Skeletal muscle tissue (tissue), 4 donors: Measurements from ENCODE around the gene LDLRAD1. TPM values are rescaled to one million over a fixed set of nuclear protein-coding genes. Genes with fewer than 3 reads are reported as not detected.

ENCODE experiments used
- H3K27ac ChIP-seq: one replicate; pipeline ENCODE4 v1.7.0; 2013; ENCODE audit warnings: mild to moderate bottlenecking, low read depth, low read length, inconsistent platforms
- H3K27me3 ChIP-seq, 3 donors: one replicate each; pipeline ENCODE4 v1.7.0; 2013; ENCODE audit warnings: low read length in 3 of 3; ENCODE audit not compliant: control insufficient read depth in 3 of 3, insufficient read depth in 3 of 3
- H3K36me3 ChIP-seq, 3 donors: one replicate each; pipeline ENCODE4 v1.7.0; 2013; ENCODE audit warnings: low read length in 3 of 3; ENCODE audit not compliant: control insufficient read depth in 3 of 3, insufficient read depth in 3 of 3
- H3K4me1 ChIP-seq, 3 donors: one replicate each; pipeline ENCODE4 v1.7.0; 2013; ENCODE audit warnings: low read length in 3 of 3, mild to moderate bottlenecking in 3 of 3; ENCODE audit not compliant: control insufficient read depth in 3 of 3, insufficient read depth in 3 of 3
- H3K4me3 ChIP-seq, 3 donors: one replicate each; pipeline ENCODE4 v1.7.0; 2013; ENCODE audit warnings: low read length in 3 of 3
- H3K9ac ChIP-seq, 3 donors: one replicate each; pipeline ENCODE4 v1.7.0; 2013; ENCODE audit warnings: low read length in 3 of 3, mild to moderate bottlenecking in 3 of 3, moderate library complexity in 2 of 3, low read depth in 1 of 3
- H3K9me3 ChIP-seq, 3 donors: one replicate each; pipeline ENCODE4 v1.7.0; 2013; ENCODE audit warnings: low read length in 3 of 3; ENCODE audit not compliant: control insufficient read depth in 3 of 3
- total RNA-seq: library from RNA; depleted of rRNA; stranded (reverse); fragments of >200 nt; gene quantifications from one replicate; pipeline ENCODE4 v1.2.3, GENCODE V29; 2014
- donor health status: Osteomylitis.

The LDLRAD1 gene
- total RNA-seq, 1 donor from 2014 or later: not detected

DNA sequence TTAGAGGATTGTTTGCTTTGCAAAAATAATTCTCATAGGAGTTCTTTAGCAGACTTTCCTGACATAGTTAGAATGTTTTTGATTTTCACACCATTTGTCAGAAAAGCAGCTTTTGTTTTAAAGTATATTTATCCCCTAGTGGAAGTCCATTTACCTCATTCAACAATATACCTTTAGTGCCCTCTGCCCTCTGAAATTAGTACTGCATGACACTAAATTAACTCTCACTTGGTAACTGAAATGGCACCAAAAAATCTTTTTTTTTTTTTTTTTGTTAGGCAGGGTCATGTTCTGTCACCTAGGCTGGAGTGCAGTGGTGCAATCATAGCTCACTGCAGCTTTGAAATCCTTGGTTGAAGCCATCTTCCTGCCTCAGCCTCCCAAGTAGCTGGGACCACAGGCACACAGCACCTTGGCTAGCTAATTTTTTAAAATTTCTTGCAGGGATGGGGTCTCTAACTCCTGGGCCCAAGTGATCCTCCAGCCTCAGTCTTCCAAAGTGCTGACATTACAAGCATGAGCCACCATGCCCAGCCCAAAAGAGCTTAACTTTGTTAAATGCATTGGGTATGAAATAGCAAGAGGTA lies 58.2 kb downstream of the LDLRAD1 start:
- no peak overlapping the region for H3K4me3 ChIP-seq
- no peak overlapping the region for H3K9ac ChIP-seq
- H3K4me1 ChIP-seq: peaks cover 4 to 5% (median 5%) of the 10 kb centered on the region in 3 donors
- no peak overlapping the region for H3K27ac ChIP-seq
- H3K36me3 ChIP-seq: peaks cover 19 to 42% (median 38%) of the 10 kb centered on the region in 3 donors
- H3K9me3 ChIP-seq: no peaks in the 10 kb centered on the region
- no peaks in the 10 kb centered on the region for H3K27me3 ChIP-seq

Other genes starting within 250 kb of the LDLRAD1 start
- gene NDC1, start 179.9 kb downstream of the LDLRAD1 start, total RNA-seq: 14.6 TPM
- gene YIPF1, start 128.4 kb downstream of the LDLRAD1 start, total RNA-seq: 14.6 TPM
- not detected for gene DIO1, start 124.0 kb downstream of the LDLRAD1 start, total RNA-seq
- 13.6 TPM for gene IFT25, start 72.5 kb downstream of the LDLRAD1 start, total RNA-seq
- 14.1 TPM for gene LRRC42, start 71.8 kb downstream of the LDLRAD1 start, total RNA-seq
- 81.4 TPM for gene TMEM59, start 35.0 kb upstream of the LDLRAD1 start, total RNA-seq
- 3.1 TPM for gene TCEANC2, start 35.4 kb upstream of the LDLRAD1 start, total RNA-seq
- not detected for gene CDCP2, start 134.8 kb upstream of the LDLRAD1 start, total RNA-seq
- gene CYB5RL, start 181.8 kb upstream of the LDLRAD1 start, total RNA-seq: 5.2 TPM
- 32.9 TPM for gene MRPL37, start 182.0 kb upstream of the LDLRAD1 start, total RNA-seq